Measurements from ENCODE around the gene GDI1. TPM values are rescaled to one million over a fixed set of nuclear protein-coding genes. Genes with fewer than 3 reads are reported as not detected.

Gene GDI1
- total and polyA plus RNA-seq, 12 donors: 85.6 to 287 (median 113) TPM

- Histone ChIP-seq H3K4me1 (replicated peaks in 1 of 2) (no peaks in the 10 kb centered on the region), H3K9me3 (replicated peaks in 1 of 3) (no peaks in the 10 kb centered on the region), H3K27me3 (no peaks in the 10 kb centered on the region), H3K4me3 (no peak overlapping the region), H3K36me3 (replicated peaks in 1 of 2) (peaks cover 0 to 76% of the 10 kb centered on the region in 2 donors), H3K27ac (no peak overlapping the region)
- no peak for DNase-seq
- WGBS, 4 donors: 85 to 100% (median 96%) methylated on average over 2 to 15 of the region's 15 CpGs; no CpG with 5 or more reads in 1 of the 4 donors
- TF ChIP-seq CTCF (IDR thresholded peaks at IDR 0.05) (no peak), POLR2A (IDR thresholded peaks at IDR 0.05) (no peak)
- intact Hi-C loops (cut with DNase I): no loop called here
Observed at GRCh38 chrX:154466907-154467306, 30.0 kb downstream of the GDI1 start.

GRCh38 chrX:154467556-154467955, 30.6 kb downstream of the GDI1 start:
- H3K36me3 ChIP-seq (replicated peaks in 1 of 2): peaks cover 0 to 76% of the 10 kb centered on the region in 2 donors
- no peaks in the 10 kb centered on the region for H3K9me3 ChIP-seq (replicated peaks in 1 of 3)
- no peak for DNase-seq
- H3K4me3 ChIP-seq: no peak overlapping the region
- H3K27me3 ChIP-seq: no peaks in the 10 kb centered on the region
- WGBS, 4 donors: 94 to 100% (median 95%) methylated on average over 6 to 21 of the region's 21 CpGs
- intact Hi-C loops (cut with DNase I): no loop called here
- no peak overlapping the region for H3K27ac ChIP-seq
- H3K4me1 ChIP-seq (replicated peaks in 1 of 2): no peaks in the 10 kb centered on the region
- no peak for TF ChIP-seq POLR2A (IDR thresholded peaks at IDR 0.05)
- TF ChIP-seq CTCF (IDR thresholded peaks at IDR 0.05): no peak

- H3K27me3 ChIP-seq: no peaks in the 10 kb centered on the region
- H3K27ac ChIP-seq: no peak overlapping the region
- TF ChIP-seq POLR2A (IDR thresholded peaks at IDR 0.05) (no peak), CTCF (IDR thresholded peaks at IDR 0.05) (no peak)
- no peak for DNase-seq
- H3K9me3 ChIP-seq (replicated peaks in 1 of 3): no peaks in the 10 kb centered on the region
- H3K4me1 ChIP-seq (replicated peaks in 1 of 2): no peaks in the 10 kb centered on the region
- intact Hi-C loops (cut with DNase I): no loop called here
- H3K36me3 ChIP-seq (replicated peaks in 1 of 2): peaks cover 0 to 76% of the 10 kb centered on the region in 2 donors
- 92 to 100% (median 94%) methylated on average over 5 to 23 of the region's 23 CpGs; no CpG with 5 or more reads in 1 of the 4 donors for WGBS, 4 donors
- no peak overlapping the region for H3K4me3 ChIP-seq
Observed at GRCh38 chrX:154468217-154468616, 31.3 kb downstream of the GDI1 start.

GRCh38 chrX:154469114-154469513, 32.2 kb downstream of the GDI1 start:
- TF ChIP-seq CTCF (IDR thresholded peaks at IDR 0.05) (no peak), POLR2A (IDR thresholded peaks at IDR 0.05) (no peak)
- no peak for DNase-seq
- no peaks in the 10 kb centered on the region for H3K27me3 ChIP-seq
- H3K4me1 ChIP-seq (replicated peaks in 1 of 2): no peaks in the 10 kb centered on the region
- no peak overlapping the region for H3K4me3 ChIP-seq
- peaks cover 0 to 74% of the 10 kb centered on the region in 2 donors for H3K36me3 ChIP-seq (replicated peaks in 1 of 2)
- 82 to 97% (median 90%) methylated on average over 3 to 9 of the region's 9 CpGs for WGBS, 4 donors
- no peaks in the 10 kb centered on the region for H3K9me3 ChIP-seq (replicated peaks in 1 of 3)
- no peak overlapping the region for H3K27ac ChIP-seq
- intact Hi-C loops (cut with DNase I): no loop called here

Data from adrenal gland (tissue), 12 donors.